ENCODE results near the gene GRHL1.
"Not testable (repeated sequence)": the region's sequence is repeated elsewhere in the genome, so short reads cannot be mapped to it uniquely, and the experiment has no call there.

Gene GRHL1

DNA sequence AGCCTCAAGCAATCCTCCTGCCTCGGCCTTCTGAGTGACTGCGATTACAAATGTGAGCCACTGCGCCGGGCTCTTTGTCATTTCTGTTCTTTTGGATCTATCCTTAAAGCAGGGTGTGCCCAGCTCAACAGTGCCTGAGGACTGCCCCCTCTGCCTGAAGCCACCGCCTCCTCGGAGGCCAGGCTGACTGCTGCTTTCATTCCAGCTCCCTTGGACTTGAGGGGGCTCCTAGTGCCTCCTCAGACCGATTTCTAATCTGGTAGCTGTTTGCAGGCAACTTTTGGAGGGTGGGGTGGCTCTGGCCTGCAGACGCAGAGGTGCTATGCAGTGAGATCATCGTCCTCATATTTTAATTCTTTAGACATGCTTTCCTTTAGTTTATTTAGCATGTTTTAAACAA is 55.9 kb downstream of the GRHL1 start:
- no peak for DNase-seq (ENCODE audit: low read depth)
- TF ChIP-seq, protein P1, sequence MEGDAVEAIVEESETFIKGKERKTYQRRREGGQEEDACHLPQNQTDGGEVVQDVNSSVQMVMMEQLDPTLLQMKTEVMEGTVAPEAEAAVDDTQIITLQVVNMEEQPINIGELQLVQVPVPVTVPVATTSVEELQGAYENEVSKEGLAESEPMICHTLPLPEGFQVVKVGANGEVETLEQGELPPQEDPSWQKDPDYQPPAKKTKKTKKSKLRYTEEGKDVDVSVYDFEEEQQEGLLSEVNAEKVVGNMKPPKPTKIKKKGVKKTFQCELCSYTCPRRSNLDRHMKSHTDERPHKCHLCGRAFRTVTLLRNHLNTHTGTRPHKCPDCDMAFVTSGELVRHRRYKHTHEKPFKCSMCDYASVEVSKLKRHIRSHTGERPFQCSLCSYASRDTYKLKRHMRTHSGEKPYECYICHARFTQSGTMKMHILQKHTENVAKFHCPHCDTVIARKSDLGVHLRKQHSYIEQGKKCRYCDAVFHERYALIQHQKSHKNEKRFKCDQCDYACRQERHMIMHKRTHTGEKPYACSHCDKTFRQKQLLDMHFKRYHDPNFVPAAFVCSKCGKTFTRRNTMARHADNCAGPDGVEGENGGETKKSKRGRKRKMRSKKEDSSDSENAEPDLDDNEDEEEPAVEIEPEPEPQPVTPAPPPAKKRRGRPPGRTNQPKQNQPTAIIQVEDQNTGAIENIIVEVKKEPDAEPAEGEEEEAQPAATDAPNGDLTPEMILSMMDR (IDR thresholded peaks at IDR 0.05; ENCODE audit: low read depth, low read length, missing control alignments), result no peak
- no peak overlapping the region for H3K4me3 ChIP-seq (ENCODE audit: low read depth, low read length)

DNA sequence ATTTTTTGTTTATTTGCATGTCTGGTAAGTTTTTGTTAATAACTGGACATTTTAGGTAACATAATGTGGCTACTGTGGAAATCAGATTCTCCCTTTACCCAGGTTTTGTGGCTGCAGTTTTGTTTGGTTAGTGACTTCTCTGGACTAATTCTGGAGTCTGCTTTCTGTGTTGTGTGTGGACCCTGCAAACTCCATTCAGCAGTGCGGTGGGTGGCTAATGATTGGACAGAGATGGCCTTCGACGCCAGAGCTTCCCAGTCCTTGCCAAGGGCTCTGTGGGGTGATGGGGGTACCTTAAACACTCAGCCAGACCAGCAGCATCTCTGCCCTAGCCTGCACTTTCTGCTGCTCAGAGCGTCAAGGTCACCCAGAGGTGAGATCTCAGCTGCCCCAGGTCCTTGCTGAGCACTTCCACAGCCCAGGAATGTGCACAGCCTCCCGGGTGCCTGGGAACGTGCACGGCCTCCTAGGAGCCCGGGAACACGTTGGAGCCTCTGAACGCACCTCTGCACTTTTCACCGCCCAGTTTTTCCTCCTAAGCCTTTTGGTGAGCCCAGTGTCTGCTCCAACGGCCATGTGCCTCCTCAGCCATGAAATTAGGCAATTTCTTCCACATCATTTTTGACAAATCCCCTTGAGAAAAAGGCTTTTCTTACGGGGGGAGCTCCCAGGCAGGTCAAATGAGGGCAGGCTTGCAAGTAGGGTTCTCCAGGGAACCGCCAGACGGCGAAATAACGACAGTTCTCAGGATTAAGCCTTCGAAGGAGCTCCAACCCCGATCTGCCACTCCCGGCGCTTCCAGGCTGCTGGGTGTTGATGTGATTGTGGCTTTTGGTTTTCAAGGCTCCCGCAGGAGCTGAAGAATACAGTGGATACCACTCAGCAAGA is 56.7 kb downstream of the GRHL1 start:
- TF ChIP-seq, protein P1 (IDR thresholded peaks at IDR 0.05; ENCODE audit: low read depth, low read length, missing control alignments), result no peak
- DNase-seq (ENCODE audit: low read depth), result no peak
- no peak overlapping the region for H3K4me3 ChIP-seq (ENCODE audit: low read depth, low read length)

DNA sequence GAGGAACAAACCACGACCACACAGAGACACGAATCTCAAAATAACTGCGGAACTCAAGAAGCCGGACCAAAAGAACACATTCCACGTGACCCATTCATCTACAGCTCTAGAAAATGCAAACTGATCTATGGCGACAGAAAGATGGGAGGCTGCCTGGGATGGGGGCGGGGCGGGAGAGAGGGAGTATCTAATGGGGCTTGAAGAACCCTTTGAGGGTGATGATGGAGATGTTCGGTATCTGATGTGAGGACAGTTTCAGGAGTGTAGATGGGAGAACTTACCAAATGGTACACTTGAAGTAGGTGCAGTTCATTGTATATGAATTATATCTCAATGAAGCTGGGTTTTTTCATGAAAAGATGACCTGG is 57.3 kb downstream of the GRHL1 start:
- TF ChIP-seq, protein P1 (IDR thresholded peaks at IDR 0.05; ENCODE audit: low read depth, low read length, missing control alignments), result no peak
- no peak overlapping the region for H3K4me3 ChIP-seq (ENCODE audit: low read depth, low read length)
- DNase-seq (ENCODE audit: low read depth), result no peak

DNA sequence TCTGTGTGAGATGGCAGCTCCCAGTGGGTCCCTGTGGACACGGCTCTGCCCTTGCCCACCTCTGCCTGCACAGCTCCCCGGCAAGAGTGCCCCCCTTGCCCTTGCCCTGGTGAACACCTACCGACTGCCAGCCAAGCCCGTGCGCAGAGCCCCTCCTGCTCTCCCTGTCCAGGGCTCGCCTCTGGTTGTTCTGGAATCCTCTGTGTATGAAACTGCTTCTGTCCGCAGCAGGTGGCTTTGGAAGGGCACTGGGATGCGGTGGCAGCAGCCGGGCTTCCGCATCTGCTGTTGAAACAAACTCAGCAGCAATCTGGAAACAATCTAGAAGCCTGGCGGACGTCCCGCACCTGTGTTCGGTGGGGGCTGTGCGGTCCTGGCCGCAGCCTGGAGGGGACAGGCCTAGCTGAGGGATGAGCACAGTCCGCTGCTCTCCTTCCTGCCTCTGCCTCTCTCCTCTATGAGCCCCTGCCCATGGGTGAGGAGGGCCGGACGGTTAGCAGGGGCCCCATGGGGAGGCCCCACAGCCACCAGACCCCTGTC is 57.8 kb downstream of the GRHL1 start:
- no peak for DNase-seq (ENCODE audit: low read depth)
- H3K4me3 ChIP-seq (ENCODE audit: low read depth, low read length), result no peak overlapping the region
- TF ChIP-seq, protein P1 (IDR thresholded peaks at IDR 0.05; ENCODE audit: low read depth, low read length, missing control alignments), result no peak

DNA sequence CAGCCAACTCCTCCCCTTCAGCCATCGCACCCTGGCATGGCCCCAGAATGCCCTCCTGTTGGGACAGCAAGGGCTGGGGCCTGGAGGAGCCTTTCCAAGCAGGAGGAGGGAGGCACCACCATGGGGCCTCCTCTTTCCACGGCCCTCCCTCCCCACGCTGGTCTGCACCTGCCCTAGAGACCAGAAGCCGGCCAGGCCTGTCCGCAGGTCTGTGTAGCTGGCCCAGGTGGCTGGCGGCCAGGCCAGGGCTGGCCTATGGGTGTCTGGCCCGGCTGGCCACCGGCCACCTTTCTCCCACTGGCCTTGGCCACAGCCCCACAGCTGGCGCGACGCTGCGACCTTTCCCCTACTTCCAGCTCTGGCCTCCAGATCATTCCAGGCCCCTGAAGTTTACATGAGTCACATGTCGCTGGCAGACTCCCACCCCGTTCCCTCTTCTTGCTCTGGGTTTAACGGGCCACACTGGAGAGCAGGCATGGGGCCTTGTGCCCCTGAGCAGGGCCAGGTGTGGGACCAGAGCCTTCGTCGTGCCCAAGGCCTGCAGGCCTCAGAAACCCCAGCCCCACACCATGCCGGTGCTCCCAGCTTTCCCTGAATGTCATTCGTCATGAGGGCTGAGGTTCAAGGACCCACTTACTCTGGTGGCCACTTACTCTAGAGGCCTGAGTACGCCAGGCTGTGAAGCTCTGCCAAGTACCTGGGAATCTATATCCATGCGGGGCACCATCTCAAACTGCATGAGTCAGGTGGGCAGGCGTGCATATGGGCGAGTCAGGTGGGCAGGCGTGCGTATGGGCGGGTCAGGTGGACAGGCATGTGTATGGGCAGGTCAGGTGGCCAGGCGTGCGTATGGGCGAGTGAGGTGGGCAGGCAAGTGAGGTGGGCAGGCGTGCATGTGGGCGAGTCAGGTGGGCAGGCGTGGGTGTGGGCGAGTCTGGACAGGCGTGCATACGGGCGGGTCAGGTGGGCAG is 58.6 kb downstream of the GRHL1 start:
- H3K4me3 ChIP-seq (ENCODE audit: low read depth, low read length), result no peak overlapping the region
- no peak for DNase-seq (ENCODE audit: low read depth)
- TF ChIP-seq, protein P1 (IDR thresholded peaks at IDR 0.05; ENCODE audit: low read depth, low read length, missing control alignments), result no peak

DNA sequence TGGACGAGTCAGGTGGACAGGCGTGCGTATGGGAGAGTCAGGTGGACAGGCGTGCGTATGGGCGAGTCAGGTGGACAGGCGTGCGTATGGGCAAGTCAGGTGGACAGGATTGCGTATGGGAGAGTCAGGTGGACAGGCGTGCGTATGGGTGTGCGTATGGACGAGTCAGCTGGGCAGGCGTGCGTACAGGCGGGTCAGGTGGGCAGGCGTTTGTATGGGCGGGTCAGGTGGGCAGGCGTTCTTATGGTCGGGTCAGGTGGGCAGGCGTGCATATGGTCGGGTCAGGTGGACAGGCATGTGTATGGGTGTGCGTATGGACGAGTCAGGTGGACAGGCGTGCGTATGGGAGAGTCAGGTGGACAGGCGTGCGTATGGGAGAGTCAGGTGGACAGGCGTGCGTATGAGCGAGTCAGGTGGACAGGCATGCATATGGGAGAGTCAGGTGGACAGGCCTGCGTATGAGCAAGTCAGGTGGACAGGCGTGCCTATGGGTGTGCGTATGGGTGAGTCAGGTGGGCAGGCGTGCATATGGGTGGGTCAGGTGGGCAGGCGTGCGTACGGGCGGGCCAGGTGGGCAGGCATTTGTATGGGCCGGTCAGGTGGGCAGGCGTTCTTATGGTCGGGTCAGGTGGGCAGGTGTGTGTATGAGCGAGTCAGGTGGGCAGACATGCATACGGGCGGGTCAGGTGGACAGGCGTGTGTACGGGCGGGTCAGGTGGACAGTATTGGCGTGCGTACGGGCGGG is 59.5 kb downstream of the GRHL1 start:
- DNase-seq (ENCODE audit: low read depth); H3K4me3 ChIP-seq (ENCODE audit: low read depth, low read length): not testable (repeated sequence)

DNA sequence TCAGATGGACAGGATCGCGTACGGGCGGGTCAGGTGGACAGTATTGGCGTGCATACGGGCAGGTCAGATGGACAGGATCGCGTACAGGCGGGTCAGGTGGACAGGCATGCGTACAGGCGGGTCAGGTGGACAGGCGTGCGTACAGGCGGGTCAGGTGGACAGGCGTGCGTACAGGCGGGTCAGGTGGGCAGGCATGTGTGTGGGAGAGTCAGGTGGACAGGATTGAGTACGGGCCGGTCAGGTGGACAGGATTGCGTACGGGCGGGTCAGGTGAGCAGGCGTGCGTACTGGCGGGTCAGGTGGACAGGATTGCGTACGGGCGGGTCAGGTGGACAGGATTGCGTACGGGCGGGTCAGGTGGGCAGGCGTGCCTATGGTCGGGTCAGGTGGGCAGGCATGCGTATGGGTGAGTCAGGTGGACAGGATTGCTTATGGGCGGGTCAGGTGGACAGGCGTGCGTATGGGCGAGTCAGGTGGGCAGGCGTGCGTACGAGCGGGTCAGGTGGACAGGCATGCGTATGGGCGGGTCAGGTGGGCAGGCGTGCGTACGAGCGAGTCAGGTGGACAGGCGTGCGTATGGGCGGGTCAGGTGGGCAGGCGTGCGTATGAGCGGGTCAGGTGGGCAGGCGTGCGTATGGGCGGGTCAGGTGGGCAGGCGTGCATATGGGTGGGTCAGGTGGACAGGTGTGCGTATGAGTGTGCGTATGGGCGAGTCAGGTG is 60.3 kb downstream of the GRHL1 start:
- H3K4me3 ChIP-seq (ENCODE audit: low read depth, low read length); DNase-seq (ENCODE audit: low read depth): not testable (repeated sequence)

DNA sequence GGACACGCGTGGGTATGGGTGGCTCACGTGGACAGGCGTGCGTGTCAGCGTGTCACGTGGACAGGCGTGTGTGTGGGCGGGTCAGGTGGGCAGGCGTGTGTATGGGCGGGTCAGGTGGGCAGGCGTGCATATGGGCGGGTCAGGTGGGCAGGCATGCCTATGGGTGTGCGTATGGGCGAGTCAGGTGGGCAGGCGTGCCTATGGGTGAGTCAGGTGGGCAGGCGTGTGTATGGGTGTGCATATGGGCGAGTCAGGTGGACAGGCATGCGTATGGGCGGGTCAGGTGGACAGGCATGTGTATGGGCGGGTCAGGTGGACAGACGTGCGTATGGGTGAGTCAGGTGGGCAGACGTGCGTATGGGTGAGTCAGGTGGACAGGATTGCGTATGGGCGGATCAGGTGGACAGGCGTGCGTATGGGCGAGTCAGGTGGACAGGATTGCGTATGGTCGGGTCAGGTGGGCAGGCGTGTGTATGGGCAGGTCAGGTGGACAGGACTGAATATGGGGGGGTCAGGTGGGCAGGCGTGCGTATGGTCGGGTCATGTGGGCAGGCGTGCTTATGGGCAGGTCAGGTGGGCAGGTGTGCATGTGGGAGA is 61.0 kb downstream of the GRHL1 start:
- not testable (repeated sequence) for H3K4me3 ChIP-seq (ENCODE audit: low read depth, low read length); DNase-seq (ENCODE audit: low read depth)
